Activated naive CD4-positive, alpha-beta T cell treated with anti-CD3 and anti-CD28 coated beads, Interleukin-2, amount 50 U/mL, for 16 hours (primary cell): ENCODE data around the gene ZBTB3.
"Not testable (repeated sequence)": the region's sequence is repeated elsewhere in the genome, so short reads cannot be mapped to it uniquely, and the experiment has no call there.

Experiments
- DNase-seq: peaks from one replicate; pipeline ENCODE4 v3.0.0-alpha.2; 2020

ZBTB3 gene

DNA sequence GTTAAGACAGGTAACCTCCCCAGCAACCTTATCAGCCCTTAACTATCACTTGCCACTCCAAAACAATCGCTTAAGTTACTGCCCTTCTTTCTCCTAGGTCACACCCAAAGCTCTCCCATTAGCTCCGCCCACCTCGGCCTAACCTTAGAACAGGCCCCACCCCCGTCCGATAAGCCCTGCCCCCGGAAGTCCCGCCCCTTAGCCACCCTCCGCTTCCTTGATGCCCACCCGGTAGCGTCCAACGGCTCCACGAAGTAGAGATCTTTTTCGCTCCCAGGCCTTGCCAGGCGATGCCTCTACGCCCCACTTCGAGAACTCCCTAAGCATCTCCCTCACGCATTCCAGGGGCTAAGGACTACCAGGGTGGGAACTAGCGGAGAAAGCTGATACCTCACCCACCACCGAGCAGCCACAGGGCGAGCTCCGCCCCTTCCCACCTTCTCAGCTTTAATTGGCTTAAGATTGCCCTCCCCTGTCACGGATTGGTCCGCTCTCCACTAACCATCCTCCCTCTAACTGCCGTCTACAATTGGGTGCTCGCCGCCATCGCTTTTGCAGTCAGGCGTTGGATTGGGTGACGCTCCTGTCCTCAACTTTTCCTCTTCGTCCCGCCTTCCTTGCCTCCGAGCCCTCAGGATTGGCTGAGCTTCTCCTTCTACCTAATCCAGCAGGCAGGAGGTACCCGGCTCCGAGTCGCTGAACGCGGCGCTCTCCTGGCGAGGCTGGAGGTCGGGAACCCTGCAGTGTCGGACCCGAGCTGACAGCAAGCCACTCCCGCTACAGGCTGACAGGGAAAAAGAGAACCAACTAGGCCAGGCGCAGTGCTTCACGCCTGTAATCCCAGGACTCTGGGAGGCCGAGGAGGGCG, at the start of gene ZBTB3:
Gene ZBTB3, minus strand, starts transcription at position 425 of the 868 bp plus-strand sequence. CDS start 496 bp downstream, outside the sequence.
- peak; percentile 95 for DNase-seq

DNA sequence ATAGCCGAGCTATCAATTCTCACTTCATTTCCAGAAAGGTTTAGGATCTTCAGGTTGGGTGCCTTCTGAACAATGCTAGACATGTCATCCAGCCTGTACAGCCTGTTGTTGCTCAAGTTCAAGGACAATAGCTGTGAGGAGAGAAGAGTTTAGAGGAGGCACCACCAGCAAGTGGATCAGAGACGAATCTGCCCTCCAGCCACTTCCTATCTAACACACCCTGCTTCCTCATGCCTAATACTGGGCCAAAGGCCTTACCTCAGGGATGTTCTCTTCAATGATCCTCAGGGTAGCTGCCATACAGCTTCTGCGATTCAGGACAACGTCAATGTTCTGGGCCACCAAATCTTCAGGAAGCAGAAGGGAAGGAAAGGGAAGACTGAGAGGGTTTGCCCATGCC, 47.1 kb upstream of the ZBTB3 start:
- no peak for DNase-seq

DNA sequence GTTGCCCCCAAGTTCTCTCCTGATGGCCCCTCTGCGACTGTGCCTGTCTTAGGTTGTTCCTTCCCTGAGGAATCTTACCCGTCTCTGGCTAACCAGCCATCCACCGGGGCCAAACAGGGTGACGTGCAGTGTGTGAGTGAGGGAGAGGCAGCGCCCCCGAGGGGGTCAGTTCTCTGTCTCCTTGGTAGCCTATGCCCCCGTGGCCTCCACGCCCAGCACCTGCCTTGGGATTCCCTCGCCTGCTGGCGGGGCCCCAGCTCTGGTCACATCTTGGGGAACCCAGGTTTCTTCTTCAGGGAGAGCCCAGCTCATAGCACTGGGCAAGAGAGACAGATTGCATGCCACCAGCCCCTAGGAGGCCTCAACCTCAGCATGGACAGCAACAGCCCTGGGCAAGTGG, 45.5 kb upstream of the ZBTB3 start:
- DNase-seq, result no peak

DNA sequence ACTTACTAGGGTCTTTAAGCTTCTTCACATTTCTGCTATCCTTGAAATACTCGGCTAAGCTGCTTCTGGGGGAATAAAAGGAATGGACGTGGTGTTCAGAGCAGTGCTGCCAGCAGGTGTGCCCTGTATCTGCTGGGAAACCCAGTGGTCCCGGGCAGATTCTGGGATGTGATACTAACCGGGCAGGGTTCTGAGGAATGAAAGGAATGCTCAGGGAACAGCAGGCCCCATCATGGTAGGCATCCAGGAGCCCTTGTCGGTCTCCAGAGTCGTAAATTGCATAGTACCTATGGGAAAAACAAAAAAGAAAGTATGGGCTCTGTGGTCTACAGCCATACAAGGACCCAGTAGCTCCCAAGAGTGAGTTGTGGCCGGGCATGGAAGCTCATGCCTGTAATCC, 42.3 kb upstream of the ZBTB3 start:
- no peak for DNase-seq

DNA sequence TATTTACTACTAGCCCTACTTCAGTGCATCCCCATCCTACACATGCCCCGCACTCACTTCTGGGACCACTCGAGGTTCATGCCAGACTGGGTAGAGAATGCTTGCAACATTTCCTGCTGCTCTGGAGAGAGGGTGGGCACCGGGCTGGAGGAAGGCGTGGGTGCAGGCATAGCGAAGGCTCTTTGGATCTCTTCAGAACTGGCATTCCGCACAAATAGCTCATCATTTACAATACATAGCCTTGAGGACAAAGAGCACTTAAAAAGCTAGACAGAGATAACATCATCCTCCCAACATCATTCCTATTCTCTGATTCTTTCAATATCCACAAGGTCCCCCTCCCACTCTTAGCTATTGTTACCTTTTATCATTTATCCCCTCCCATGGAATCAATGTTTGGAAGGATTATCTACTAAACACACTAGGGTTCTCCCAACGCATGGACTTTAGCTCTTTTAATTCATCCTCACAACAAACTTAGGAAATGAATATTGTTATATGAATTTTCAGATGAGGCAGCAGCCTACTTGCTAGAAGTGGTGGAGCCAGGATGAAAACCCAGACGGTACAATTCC, 40.3 kb upstream of the ZBTB3 start:
- DNase-seq, result no peak

DNA sequence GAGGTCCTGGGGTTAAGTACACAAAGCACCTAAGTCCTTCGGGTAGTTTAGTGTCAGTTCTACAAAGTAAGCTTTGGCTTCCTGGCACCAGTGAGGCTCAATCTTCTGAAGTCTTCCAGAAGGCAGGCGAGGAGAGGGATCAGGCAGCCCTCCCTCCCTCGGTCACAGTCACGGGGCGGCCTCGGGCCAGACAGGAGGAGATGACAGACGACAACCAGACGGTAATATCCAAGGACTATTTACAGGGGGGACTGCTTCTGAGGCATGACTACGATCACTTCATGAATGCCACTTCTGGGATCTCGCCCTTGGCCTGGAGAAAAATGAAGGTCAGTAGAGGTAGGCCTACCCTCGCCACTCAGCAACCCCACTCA, 38.2 kb upstream of the ZBTB3 start:
- no peak for DNase-seq

DNA sequence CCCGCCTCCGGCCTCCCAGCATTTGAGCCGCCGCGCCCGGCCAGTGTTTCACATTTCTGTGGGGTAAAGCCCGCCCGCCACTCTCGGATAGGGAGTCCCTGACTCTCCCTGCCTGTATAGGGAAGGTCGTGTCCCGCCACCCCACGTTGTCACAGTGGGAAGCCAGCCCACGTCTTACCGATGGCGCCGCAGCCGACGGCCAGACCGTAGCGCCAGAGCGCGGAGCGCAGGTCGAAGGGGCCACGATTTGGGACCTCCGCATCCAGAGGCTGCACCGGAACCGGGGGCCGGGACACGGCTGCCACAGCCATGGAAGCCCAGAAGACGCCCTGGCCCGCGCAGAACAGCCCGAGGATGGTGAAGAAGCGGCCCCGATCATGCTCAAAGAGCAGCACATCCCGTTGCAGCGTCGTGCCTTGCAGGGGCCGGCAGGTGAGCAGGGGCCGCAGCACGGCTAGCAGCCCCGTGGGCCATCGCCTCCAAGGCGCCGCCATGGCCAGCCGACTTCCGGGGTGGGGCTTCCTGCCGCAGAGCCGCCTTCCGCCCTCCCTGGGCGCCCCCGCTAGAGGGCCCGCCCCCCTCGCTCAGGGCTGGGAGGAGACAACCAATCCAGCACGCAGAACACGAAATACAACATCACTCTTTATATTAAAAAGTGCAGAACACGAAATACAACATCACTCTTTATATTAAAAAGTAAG, 37.7 kb upstream of the ZBTB3 start, which contains the start of gene TMEM223:
Gene TMEM223, minus strand, starts transcription at position 506 of the 701 bp plus-strand sequence. Its CDS starts 12 bp downstream, at position 494.
- peak; percentile 94 for DNase-seq

DNA sequence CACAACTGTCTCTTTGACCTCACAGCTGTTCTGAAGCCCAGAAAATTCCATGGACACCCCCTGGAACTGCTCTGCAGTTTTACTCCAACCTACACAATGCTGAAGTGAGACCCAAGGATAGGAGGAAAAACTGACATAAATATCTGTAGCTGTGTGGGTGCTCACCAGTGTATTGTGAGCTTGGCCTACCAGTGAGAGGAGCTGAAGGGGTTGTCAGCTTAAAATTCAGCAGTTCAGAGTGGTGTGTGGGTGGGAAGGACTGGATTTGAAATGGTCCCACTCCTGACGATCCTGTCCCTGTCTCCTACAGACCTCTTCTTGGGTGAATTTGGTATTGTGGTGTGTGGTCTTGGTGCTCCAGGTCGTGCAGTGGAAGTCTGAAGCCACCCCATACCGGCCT, 35.6 kb upstream of the ZBTB3 start:
- no peak for DNase-seq

DNA sequence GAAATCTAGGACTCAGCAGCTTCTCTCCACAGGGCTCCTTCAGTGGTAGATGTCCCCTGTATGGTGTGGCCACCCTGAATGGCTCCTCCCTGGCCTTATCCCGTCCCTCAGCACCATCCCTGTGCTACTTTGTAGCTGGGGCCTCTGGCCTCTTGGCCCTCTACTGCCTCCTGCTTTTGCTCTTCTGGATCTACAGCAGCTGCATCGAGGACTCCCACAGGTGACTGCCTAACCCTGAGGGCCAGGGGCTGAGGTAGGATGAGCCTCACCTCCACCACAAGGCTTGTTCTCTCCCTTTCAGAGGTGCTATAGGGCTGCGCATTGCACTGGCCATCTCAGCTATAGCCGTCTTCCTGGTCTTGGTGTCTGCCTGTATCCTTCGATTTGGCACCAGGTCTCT, 35.0 kb upstream of the ZBTB3 start:
- DNase-seq, result no peak

DNA sequence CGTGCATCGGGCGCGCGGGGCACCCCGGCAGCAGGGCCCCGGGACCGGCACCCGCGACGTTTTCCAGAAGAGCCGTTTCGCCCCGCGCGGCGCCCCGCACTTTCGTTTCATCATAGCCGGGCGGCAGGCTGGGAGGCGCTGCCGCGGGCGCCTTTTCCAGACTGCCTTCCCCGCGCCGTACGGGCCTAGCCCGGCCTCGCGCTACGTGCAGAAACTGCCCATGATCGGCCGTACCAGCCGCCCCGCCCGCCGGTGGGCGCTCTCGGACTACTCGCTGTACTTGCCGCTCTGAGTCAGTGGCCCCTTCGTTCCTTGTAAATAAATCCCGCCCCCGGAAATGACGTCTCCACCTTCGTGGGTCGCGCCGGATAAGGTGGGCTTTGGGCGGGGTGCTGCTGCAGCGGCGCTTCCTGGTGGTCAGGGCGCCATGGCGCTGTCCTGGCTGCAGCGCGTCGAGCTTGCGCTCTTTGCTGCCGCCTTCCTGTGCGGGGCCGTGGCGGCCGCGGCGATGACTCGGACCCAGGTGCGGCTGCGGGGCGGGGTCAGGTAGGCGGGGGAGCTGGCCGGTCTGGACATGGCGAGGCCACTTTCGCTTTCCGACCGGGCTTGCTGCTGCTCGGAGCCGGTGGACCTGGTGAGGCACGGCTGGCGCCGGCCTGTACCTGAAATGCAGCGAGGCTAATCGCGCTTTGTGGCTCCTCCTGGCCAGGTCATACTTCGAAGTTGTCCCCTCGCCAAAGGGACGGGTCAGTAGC, 33.2 kb upstream of the ZBTB3 start, which contains the start of gene TMEM179B:
Gene TMEM179B, plus strand, starts transcription at position 398 of the 755 bp plus-strand sequence. Its CDS starts 30 bp downstream, at position 428.
- DNase-seq, result peak; percentile 97

DNA sequence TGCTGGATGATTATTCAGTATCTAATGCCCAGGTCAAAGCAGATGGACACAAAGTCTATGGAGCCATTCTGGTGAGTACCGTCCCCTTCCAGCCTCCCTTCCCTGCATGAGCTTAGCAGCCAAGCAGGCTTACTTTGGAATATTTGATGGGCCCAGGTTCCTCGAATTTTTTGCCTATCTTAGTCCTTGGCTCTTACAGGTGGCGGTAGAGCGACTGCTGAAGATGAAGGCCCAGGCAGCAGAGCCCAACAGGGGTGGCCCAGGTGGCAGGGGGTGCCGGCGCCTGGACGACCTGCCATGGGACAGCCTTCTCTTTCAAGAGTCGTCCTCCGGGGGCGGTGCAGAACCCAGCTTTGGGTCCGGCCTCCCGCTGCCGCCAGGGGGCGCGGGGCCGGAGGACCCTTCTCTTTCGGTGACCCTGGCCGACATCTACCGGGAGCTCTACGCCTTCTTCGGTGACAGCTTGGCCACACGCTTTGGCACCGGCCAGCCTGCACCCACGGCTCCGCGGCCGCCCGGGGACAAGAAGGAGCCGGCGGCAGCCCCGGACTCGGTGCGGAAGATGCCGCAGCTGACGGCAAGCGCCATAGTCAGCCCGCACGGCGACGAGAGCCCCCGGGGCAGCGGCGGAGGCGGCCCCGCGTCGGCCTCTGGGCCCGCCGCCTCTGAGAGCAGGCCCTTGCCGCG, 32.5 kb upstream of the ZBTB3 start:
- peak; percentile 82 for DNase-seq

DNA sequence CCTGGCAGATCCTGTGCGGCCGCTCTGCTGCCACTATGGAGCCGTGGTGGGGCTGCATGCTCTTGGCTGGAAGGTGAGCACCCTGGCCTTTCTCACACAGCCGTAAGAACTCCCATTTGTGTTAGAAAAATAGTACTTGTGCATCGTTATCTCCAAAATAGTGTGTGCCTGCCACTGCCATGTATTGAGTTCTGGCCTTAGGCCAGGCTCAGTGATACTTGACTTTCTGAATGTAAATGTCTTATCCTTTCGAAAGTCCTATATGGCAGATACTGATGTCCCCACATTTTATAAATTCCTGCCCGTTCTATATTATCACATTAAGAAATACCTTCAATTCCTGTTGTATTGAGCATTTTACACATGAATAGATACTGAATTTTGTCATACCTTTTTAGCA, 28.8 kb upstream of the ZBTB3 start:
- DNase-seq, result no peak

DNA sequence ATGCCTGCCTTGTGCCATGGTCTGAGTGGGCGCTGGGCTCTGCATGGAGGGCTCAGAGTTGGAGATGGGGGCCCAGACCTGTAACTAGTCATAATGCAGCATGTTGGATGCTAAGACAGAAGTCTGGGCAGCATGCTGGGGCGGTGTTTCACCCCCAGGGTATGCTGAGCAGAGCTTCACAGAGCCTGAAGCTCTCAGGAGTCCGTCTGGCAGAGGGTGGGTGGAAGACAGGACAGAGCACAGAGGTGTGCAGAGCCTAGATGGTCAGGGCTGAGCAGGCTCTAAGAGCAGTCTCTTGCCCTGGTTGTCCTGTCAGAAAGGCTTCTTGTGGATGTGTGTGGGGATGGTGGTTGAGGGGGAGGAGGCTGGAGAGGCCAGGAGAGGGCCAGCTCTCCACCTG, 24.5 kb upstream of the ZBTB3 start:
- no peak for DNase-seq

DNA sequence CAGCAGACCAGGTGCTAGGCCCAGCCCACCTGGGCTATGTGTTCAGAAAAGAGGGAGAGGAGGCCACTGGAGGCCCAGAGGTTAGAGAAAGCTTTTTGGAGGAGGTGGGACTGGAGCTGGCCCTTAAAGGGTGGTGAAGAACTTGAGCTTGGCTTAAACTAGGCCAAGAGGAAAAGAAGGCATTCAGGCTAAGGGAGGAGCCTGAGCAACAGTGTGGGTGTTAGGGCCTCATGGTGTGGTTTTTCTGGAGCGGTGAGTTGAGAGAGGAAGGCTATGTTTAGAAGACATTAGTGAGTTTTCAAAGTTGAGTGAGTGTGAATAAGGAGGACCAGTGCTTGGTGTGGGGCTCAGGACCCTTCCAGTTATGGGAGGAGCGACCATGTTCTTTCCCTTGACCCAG, 23.4 kb upstream of the ZBTB3 start:
- DNase-seq, result no peak

DNA sequence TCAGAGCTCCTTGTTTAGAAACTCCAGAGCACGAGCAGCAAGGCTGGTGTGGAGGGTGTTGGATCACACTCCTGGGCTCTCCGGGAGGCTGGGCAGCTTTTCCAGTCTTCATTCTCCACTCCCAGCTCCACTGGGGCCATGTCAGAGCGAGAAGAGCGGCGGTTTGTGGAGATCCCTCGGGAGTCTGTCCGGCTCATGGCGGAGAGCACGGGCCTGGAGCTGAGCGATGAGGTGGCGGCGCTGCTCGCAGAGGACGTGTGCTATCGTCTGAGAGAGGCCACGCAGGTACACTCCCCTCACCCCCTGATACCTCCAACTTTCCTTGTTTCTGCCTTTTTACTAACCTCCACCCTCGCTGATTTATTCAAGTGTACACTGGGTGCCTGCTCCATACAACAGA, 21.7 kb upstream of the ZBTB3 start:
- DNase-seq, result no peak

DNA sequence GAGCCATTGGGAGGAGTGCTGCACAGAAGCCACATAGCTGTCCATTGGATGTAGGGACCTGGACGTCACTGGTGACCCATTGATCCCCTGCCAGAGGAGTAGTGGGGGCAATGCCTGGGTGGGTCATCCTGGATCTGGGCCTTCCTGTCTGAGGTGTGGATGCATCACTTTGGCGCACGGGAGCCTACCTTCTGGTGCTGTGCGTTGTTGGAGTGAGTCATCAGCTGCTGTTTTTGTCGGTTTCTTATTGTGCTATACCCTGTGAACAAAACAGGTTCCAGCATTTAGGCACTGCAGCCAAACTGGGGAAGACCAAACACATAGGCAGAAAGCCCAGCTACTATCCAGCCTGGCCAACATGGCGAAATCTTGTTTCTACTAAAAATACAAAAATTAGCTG, 20.4 kb upstream of the ZBTB3 start:
- no peak for DNase-seq

DNA sequence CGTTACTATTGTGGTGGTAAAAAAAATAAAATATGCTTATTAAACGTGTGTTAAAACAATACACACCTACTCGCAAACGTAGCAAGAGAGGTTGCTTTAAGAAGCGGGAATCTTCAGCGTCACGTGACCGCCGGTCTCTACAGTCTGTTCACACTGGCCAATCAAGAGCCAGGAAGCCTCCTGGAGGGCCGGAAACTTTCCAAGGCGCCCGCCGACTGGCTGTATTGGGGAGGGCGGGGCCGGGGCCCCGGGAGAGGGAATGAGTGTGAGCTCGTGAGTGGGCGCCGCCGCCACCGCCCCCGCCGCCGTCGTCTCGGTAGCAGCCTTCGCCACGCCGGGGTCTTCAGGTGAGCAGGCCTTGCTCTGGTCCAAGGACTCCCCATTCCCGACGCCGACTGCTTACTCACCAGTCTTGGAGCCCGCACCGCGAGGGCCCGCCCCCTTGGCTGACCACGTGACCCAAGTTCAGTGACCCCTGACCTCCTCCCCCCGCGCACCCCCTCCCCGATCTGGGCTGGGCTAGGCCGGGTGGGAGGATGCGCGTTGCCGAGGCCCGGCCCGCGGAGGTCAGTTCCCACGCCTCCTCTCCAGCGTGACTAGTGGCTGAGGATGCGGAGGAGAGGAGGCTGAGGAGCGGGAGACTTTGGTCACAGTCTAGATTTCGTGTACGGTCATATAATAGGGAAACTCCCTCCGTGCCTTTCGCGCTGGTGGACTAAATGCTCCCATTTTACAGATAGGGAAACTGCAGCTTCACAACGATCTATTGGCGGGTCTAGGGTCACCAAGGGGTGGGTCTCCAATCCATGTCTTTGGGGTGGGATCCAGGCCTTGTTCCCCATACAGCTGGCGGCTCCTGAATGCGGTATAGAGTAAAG, 17.4 kb upstream of the ZBTB3 start, which contains the start of gene TAF6L:
Gene TAF6L, plus strand, starts transcription at position 253 of the 878 bp plus-strand sequence. CDS start 4,388 bp downstream, outside the sequence.
- peak; percentile 93 for DNase-seq

DNA sequence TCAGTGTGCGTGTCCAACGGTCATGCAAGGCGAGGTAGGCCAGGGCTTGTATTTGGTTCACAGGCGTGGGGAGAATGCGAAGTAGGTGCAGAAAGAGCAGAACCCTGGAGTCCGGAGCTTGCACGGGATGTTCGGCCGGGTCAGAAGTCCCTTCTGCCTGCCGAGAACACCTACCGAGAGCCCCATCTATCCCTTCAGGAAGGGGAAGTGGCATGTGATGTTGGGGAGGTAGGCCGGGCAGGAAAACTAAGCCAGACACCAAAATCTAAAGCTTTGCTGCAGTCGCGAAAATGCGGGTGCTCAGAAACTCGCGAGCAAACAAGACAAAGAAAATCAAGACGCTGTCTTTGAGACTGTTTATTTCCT, 16.8 kb upstream of the ZBTB3 start:
- DNase-seq, result peak; percentile 16

DNA sequence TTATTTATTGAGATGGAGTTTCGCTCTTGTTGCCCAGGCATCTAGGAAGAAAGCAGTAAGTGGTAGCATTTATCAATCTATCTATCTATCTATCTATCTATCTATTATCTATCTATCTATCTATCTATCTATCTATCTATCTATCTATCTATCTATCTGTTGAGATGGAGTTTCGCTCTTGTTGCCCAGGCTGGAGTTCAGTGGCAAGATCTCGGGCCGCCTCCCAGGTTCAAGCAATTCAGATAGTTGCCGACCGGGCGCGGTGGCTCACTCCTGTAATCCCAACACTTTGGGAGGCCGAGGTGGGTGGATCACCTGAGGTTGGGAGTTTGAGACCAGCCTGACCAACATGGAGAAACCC, 6.9 kb upstream of the ZBTB3 start:
- not testable (repeated sequence) for DNase-seq

DNA sequence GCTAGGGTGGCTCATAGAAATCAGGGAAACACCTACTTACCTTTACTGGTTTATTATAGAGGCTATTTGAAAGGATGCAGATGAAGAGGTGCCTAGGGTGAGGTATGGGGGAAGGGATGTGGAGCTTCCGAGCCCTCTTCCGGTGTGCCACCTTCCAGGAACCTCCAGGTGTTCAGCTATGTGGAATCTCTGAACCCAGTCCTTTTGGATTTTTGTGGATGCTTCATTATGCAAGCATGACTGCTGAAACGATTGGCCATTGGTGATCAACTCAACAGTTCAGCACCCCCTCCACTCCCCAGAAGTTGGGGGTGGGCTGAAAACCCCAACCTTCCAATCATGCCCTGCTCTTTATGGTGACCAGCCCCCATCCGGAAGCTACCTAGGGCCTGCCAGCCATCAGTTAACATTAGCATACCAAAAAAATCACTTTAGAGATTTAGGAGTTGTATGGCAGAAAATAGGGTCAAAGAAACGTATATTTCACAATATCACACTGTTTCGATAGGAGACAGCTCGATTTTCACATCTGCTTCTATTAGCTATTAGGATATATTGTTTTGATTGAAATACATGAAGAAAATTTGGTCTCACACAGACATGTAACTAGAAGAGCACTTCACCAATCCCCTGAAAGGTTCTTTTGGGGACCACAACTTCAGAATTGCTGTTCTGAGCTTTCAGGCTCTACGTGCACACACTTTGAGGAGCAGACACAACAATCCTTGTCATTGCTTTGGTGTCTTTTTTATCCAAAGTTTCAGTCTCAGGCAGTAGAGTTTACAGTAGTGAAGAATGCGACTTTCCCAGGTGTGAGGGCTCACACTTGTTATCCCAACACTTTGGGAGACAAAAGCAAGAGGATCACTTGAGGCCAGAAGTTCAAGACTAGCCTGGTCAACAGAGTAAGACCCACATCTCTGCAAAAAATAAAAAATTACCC, 4.2 kb upstream of the ZBTB3 start:
- DNase-seq, result no peak
